Measurements from ENCODE around the gene CXCL8.

CXCL8 gene

GRCh38 chr4:73718375-73719373 lies 21.7 kb upstream of the CXCL8 start:
- no peak for DNase-seq (ENCODE audit: low spot score)

GRCh38 chr4:73721435-73721834 lies 18.9 kb upstream of the CXCL8 start:
- no peak for DNase-seq (ENCODE audit: low spot score)

GRCh38 chr4:73721909-73722308 lies 18.5 kb upstream of the CXCL8 start:
- no peak for DNase-seq (ENCODE audit: low spot score)

- DNase-seq (ENCODE audit: low spot score), result no peak
Observed at GRCh38 chr4:73723023-73723422, 17.3 kb upstream of the CXCL8 start.

GRCh38 chr4:73723928-73724327 lies 16.4 kb upstream of the CXCL8 start:
- DNase-seq (ENCODE audit: low spot score), result no peak

- DNase-seq (ENCODE audit: low spot score), result no peak
Observed at GRCh38 chr4:73725510-73725909, 14.9 kb upstream of the CXCL8 start.

- peak; percentile 71 for DNase-seq (ENCODE audit: low spot score)
Observed at GRCh38 chr4:73725985-73726384, 14.4 kb upstream of the CXCL8 start.

- no peak for DNase-seq (ENCODE audit: low spot score)
Observed at GRCh38 chr4:73727685-73728084, 12.7 kb upstream of the CXCL8 start.

GRCh38 chr4:73728091-73728741 lies 12.2 kb upstream of the CXCL8 start:
- no peak for DNase-seq (ENCODE audit: low spot score)

GRCh38 chr4:73729534-73730165 lies 10.7 kb upstream of the CXCL8 start:
- DNase-seq (ENCODE audit: low spot score), result peak; percentile 42

- DNase-seq (ENCODE audit: low spot score), result no peak
Observed at GRCh38 chr4:73730292-73730691, 10.1 kb upstream of the CXCL8 start.

- DNase-seq (ENCODE audit: low spot score), result no peak
Observed at GRCh38 chr4:73730867-73731266, 9.5 kb upstream of the CXCL8 start.

- no peak for DNase-seq (ENCODE audit: low spot score)
Observed at GRCh38 chr4:73731968-73732610, 8.3 kb upstream of the CXCL8 start.

GRCh38 chr4:73732759-73733431 lies 7.5 kb upstream of the CXCL8 start:
- DNase-seq (ENCODE audit: low spot score), result no peak

GRCh38 chr4:73734530-73735001 lies 5.8 kb upstream of the CXCL8 start:
- no peak for DNase-seq (ENCODE audit: low spot score)

GRCh38 chr4:73735231-73735630 lies 5.1 kb upstream of the CXCL8 start:
- DNase-seq (ENCODE audit: low spot score), result no peak

- no peak for DNase-seq (ENCODE audit: low spot score)
Observed at GRCh38 chr4:73741031-73741749, 821 bp downstream of the CXCL8 start.

GRCh38 chr4:73741750-73742489 lies 1.6 kb downstream of the CXCL8 start:
- DNase-seq (ENCODE audit: low spot score), result no peak

- no peak for DNase-seq (ENCODE audit: low spot score)
Observed at GRCh38 chr4:73742490-73743160, 2.3 kb downstream of the CXCL8 start.

- no peak for DNase-seq (ENCODE audit: low spot score)
Observed at GRCh38 chr4:73743281-73743680, 2.9 kb downstream of the CXCL8 start.

Measured in hepatic stellate cell (primary cell).